NCI-H524 (cell line): ENCODE results near the gene POLD2.
"Not testable (repeated sequence)": the region's sequence is repeated elsewhere in the genome, so short reads cannot be mapped to it uniquely, and the experiment has no call there.

Source experiments
- DNase-seq, 2 experiments: peaks; one replicate each; lab custom pipeline; 2025; lab: John Stamatoyannopoulos, UW

The POLD2 gene

DNA sequence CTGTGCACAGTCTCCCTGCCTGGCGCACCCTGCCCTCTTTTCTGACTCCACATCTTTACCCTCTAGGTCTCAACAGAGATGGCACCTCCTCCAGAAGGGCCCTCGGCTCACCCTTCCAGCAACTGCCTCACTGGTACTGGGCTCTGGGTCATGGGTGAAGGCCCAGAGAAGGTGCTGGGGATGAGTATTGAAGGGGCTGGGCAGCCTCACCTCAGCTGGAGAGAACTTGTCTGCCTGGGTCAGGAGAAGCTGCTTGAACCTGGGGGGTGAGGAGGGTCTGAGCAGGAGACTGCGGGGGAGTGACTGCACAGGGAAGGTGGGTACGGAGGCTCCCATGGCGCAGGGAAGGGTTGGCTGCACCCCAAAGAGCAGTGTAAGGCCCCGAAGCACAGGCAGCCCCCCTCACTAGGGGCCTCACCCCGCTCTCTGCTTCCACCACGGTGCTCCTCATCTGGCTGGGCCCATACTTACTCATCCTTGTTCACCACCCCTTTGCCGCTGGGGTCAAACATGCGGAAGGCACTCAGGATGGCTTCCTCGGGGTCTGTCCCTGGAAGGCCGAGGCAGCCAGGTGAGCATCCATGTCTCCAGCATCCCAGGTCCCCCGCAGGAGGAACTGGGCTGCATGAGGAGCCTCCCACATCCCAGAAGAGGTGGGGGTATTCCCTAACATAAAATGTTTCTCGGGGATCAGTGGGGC, 16.1 kb upstream of the POLD2 start:
- DNase-seq: no peak

DNA sequence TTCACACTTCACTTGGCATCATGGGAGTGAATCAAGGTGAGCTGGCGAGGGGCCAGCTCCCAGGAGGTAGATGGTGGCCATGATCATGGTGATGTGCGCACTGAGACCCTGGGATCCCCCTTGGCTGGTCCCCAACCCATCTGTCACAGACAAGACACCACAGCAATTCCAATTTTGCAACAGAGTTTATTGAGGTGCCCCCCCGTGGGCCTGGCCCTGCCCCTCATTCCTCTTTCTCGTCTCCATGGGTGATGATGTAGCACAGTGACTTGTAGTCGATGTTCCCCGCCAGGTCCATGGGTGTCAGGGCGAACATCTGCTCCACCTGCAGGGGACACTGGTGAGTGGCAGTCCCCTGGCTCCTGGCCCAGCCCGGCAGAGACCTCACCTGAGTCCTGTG, 15.3 kb upstream of the POLD2 start:
- DNase-seq: no peak

DNA sequence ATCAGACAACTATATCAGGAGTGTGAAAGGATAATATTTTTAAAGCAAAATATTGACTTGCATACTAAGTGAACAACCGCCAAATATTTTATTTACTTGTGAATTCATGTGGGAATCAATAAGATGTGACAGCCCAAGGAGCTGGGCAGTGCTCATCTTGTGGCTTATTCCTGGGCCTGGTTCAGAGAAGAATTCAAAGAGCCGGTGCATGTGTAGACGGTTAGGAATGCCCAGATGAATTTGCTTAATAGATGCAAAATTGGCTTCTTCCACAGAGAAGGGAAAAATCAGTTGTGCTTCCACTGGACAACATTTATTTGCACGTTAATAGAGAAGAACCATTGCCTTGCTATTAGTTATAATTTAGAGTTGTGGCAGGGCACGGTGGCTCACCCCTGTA, 13.4 kb upstream of the POLD2 start:
- no peak for DNase-seq

DNA sequence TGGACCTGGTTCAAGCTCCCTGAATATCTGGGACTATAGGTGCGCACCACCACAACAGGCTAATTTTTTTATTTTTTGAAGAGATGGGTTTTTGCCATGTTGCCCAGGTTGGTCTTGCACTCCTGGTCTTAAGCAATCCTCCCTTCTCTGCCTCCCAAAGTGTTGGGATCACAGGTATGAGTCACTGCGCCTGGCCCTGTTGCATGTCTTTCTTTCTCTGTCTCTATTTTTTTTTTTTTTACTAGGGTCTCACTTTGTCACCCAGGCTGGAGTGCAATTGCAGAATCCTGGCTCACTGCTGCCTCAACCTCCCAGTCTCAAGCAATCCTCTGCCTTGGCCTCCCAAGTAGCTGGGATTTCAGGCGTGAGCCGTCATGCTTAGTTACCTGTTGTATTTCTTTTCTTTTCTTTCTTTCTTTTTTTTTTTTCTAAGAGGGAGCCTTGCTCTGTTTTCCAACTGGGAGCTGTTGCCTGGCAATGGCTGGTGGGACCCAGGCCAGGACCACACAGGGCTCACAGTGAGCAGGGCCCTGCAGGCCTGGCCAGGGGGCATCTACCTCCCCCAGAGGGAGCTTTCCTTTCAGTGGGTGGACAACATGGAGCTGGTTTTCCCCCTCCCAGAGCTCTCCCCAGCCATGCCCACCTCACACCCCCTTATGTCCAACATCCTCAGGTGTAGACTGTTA, 11.7 kb upstream of the POLD2 start:
- no peak for DNase-seq

DNA sequence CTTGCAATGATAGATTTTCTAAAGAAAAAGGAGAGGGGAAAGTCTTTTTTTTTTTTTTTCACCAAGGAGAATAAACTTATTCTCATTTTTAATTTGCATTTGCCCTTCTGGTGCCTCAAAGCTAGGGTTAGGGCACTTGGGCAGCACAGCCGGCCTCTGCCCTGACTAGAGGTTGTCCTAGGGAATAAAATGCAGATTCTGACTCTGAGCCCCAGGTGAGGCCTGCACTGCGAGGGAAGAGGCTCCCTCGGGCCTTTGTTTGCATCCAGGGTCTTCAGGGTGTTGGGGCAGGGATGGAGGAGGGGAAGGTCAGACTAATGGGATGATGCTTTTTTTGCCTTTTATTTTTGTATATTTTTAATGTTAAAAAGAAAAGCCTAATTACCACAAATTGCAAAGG, 9.9 kb upstream of the POLD2 start:
- DNase-seq: no peak

DNA sequence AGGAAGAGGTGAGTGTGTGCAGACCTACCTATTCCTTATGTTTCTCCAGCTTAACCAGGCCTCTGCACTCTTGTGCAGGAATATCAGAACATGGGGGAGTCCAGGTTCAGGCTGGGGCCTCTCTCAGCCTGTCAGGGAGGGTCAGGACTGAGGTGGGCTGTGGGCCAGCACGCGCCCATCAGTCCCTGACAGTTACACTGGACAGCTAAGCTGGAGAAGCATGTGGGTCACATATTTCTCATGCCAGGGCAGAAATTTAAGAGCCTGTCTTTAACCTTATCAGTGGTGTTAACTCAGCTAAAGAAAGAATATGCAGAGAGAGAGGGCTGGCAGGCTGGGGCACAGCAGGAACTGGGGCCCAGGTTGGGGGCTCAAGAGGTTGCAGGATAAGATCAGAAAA, 8.7 kb upstream of the POLD2 start:
- no peak for DNase-seq

DNA sequence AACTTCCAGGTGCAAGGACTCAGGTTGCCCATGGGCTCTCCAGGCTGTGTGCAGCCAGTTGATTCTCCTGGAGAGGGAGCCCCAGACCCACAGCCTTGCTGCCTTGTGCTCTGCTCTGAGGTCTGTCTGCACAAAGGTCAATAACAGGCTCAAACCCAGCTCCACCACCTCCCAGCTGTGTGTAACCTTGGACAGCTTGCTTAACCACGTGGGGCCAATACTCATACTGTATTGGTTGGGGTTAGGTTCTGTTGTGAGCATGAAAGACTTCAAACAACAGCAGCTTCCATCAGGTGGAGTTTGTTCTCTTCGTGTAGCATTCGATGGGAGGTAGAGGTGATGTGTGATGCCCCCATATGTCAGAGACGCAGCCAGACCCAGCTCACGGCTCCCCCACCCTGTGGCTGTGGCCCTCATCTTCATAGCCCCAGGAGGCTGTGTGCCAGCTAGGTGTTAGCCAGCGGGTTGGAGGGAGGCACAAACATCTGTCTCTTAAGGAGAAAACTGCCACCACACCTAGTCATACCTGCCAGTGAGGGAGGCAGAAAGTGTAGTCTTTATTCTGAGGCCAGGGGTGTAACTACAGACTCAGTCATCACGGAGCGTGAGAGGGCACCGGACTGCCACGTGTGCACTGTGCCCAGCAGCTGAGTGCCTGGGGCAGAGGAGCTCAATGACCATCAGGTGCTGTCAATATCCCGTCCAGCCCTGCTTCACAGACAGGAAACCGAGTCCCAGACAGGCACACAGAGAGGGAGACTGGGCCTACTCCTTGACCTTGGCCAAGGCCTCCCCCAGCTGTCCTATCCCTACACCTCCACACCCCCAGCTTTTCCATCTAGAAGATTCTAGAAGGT, 8.1 kb upstream of the POLD2 start:
- DNase-seq: peak; percentile 51 to 79

DNA sequence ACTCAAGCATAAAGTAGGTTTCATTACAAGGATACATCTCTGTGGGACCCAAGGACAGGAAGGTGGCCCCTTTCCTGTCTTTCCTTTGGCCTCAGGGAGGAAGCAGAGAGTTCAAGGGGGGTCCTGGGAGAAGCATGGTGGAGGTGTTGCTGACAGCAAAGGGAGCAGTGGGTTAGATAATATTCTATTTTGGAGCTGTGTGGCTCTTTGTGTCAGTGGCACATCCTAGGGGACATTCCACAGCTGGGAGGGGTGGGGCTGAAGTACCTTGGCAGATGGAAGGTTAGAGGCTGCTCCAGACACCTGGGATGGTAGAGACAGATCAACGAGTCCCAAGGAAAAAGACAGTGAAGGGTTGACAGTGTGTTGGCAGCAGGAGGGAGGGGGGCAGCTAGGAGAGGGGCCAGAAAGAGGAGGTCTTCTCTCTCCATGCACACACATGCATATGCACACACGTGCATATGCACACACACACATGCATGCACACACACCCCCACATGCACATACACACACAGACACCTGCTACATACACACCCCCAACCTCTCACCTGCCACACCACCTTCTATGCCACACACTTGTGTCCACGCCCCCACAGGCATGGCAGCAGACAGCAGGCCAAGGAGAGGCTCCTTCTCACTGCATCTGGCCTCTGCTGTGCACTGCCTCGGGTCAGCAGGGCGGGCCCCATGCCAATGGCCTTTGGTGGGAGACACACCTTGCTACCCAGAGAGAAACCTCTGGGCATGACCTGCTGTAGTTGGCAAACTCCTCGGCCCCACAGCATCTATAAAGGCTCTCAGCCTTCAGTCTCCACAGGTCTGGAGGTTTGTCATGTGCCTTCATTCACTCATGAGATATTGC, 5.6 kb upstream of the POLD2 start:
- DNase-seq: no peak

DNA sequence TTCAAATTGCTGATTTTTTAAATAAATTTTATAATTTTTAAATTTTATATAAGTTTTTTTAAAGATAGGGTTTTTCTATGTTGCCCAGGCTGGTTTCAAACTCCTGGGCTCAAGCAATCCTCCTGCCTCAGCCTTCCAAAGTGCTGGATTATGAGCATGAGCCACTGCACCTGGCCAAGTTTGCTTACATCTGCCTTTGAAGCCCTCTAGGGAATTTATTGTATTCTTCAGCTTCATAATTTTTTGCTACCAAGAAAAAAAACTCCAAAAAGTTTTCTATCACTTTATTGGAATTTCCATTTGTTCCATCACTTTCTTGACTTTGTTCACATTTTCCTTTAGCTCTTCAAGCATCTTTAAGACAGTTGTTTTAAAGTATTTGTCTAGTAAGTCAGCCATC, 3.8 kb upstream of the POLD2 start:
- no peak for DNase-seq

DNA sequence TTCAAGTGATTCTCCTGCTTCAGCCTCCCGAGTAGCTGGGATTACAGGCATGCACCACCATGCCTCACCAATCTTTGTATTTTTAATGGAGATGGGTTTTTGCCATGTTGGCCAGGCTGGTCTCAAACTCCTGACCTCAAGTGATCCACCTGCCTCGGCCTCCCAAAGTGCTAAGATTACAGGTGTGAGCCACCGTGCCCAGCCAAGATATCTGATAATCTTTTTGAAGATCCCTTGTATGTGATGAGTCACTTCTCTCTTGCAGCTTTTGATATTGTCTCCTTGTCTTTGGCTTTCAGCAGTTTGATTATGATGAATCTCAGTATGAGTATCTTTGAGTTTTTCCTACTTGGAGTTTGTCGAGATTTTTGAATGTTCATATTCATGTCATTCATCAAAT, 3.2 kb upstream of the POLD2 start:
- DNase-seq: not testable (repeated sequence)

DNA sequence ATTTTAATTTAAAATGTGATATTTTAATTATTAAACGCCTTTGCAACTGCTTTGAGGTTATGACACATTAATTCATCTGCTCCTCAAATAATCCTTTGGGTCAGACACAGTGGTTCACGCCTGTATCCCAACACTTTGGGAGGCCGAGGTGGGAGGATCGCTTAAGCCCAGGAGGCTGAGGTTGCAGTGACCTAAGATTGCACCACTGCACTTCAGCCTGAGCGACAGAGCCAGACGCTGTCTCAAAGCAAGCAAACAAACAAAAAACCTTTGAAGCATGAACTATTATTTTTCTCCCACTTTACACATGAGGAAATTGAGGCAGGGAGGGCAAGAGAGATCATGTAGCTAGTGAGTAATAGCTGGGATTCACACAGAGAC, 1.5 kb upstream of the POLD2 start:
- no peak for DNase-seq

DNA sequence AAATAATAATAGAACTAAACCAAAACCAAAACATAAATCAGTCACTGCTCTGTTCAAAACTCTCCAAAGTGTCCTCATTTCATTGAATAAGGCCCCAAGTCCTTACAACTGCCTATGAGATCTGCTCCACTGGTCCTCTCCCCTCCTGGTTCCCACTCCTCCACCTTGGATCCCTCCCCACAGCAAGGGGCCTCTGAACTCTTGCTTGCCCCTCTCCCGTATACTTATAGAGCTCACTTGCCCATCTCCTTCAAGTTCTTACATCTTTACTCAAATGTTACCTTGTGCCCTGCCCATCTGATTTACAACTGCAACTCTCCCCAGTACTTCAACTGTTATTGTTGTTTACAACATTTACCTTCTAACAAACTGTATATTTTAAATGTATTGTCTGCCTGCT, 819 bp downstream of the POLD2 start:
- no peak for DNase-seq

DNA sequence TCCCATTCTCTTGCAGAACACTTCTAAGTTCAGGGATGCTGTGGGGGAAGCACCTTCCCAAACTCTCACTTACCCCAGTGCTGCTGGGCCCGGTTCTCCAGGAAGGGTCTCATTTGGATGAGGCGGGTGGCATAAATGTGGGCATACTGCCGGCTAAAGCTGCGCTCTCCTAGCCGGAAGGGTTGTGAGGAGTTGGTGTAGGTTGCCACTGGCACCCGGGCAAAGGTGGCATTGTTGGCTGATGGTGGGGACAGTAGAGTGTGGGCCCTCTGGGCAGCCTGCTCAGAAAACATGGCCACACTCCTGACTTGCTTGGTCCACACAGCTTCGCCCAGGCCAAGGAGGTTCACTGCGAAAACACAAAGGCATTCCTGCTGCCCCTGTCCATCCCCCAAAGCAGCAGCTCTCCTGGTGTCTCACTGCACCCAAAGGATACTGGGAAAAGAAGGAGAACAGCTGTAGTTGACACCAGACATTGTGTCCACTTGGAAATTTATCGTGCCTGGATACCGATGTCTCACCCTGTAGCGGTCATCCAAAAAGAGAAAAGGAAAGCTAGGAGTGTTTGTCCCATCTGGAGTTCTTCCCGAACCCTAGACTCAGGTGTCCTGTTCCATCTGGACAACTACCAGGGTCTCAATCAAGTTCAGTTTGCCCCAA, 1.5 kb downstream of the POLD2 start:
- DNase-seq: no peak

DNA sequence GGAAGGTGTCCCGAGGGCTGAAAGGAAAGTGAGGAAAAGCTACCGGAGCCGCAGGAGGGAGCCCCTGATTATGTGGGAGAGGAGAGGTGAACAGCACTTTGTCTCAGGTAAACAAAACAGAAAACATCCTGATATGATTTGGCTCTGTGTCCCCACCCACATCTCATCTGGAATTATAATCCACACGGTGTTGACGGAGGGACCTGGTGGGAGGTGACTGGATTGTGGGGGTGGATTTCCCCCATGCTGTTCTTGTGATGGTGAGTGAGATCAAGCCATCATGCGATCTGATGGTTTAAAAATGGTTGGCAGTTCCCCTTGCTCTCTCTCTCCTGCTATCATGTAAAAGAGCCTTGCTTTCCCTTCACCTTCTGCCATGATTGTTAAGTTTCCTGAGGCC, 3.0 kb downstream of the POLD2 start:
- DNase-seq: no peak

DNA sequence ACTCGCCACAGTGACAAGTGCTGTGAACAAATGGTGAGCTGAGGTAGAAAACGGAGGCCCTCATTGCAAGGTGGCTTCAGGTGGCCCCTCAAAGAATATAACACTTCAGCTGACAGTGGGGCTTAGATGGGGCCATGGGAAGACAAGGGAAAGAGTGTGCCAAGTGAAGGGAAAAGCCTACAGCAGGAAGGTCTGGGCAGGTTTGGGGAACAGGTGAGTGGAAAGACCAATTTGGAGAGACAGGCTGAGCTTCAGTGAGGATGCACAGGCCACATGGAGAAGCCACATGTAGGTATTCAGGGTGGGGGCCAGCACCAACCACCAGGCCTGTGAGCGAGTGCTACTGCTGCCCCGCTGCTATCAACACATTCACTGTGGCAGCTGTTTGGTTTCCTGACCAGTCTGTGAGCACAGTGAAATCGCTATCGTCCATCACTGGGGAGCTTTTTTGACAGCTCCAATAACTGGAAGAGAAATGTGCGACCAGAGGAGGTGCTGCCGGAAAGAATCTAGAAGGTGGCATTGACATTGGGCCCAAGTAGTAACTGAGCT, 3.4 kb downstream of the POLD2 start:
- DNase-seq: no peak

DNA sequence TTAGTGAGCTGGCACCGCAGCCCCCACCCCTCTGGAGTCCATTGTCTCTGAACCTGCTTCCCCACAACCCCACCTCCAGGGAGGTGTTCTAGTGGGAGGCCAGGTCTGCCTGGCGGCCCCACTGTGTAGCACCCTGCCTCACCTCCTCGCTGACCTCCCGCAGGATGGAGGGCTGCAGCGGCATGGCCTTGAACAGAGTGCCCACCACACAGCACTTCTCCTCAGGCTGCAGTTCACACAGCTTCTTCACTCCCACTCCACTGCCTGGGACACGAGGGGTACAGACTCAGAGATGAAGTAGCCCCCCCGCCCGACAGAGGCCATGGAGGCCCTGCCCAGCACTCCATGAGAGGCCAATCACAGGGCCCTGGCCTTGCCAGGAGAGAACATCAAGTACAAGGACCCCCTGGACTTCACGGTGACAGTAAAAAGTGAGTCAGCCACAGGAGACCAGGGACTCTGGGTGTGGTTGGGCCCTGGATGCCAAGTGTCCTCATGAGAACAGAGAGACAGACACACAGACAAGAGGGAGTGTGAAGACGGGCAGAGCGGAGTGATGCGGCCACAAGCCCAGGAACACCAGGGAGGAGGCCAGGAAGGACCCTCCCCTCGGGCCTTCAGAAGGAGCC, 5.4 kb downstream of the POLD2 start:
- DNase-seq: no peak

DNA sequence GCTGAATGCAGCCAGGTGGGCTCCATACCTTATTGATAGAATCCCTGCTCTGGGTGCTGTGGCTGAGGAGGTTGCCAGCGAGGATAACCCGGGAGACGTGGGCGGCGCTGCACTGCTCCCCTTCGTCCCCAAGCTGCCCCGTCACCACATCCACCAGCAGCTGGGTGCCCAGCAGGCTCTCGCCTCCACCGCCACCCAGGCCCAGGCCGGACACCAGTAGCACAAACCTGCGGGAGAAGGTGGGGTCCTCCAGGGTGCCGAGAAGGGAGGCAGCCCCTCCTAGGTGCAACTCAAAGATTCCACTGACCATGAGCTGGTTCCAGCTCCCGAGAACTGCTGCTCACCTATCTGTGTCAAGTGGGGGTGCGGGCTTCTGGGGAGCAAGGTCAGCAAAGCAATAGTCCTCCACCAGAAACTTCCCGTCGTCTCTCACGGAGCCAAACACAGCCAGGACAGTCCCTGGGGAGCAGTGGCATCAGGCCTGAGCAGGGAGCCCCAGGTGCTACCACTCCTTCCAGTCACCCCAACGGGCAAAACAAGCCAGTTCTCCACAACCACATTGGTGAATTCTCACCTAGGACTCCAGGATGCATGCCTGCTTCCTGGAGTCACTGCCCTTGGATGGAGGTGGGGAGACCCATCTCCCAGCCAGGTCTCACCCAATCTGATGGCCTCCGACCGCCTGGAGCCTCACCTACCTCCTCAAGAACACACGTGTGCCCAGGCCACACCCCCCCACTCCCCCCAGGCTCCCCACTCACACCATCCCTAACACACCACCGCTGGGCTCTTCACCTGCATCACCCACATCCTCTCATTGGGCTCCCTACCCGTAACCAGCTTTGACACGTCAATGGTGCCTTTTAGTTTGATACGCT, 6.3 kb downstream of the POLD2 start:
- no peak for DNase-seq

DNA sequence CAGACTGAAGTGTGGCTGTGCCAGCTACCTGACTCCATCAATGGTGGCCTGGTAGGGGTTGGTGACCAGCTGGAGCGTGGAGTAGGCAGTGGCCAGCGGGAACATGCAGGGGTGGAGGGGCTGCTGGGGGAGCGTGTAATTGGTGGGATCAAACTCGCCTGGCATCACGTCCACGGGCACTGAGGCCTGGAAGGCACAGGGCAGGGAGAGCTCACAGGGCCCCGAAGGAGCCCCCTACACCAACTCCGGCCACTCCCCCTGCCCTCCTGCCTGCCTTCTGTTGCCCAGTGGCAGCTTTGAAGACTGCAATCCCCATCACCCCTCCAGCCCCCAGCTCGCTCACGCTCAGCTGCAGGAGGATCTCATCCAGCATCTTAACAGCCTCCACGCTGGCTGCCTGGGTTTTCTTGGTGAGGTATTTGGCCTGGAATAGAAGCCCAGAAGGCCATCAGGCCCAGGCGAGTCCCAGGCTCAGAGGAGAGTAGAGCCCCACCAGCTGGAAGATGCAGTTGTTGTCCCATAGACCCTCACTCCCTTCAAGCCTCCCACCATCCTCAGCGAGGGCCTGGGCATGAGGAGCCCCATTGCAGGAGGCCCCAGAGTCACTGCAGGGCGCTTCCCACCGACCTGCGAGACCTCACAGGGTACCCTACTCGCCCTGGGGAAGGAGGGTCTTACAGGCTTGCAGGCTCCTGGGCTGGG, 7.1 kb downstream of the POLD2 start:
- no peak for DNase-seq
